Inflammatory macrophage (primary cell): ENCODE data around the gene CES3.
"Not testable (repeated sequence)": the region's sequence is repeated elsewhere in the genome, so short reads cannot be mapped to it uniquely, and the experiment has no call there.

ENCODE experiments used
- DNase-seq, 2 donors: peaks; one replicate each; pipeline ENCODE4 v3.0.0-alpha.2; 2020 to 2022

Gene CES3

DNA sequence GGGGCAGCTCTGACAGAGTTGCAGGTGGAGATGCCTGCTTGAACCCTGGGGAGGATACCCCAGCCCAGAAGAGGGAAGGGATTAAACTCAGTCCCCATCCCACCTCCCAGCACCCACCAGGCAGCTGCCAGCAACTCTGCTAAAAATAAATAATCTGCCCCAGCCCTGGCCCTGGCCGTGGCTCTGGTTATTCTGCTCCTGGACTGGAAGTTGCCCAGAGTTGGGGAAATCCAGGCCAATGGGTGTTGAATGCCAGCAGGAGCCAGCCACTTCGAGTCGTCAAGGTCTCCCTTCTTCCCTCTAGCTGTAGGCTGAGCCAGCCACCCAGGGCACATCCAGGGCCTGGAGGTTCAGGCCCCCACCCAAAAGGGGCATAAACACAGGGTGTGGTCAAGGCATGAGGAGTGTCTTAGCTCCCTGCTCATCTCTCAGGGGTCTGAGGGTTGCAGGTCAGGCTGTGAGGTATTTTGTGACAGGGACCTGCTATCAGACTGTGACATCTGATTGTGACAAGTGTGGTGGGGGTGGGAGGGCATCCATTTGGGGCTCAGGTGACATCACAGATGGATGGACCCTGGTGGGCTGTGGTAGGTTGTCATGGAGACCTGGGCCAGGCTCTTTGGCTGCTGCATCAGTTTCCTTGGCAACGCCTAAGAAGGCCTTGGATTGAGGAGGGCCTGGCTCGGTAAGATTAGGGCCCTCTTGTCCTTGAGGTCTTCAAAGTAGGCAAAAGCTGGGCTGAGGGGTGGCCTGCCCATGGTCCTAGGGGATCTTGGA lies 34.7 kb upstream of the CES3 start:
- no peak for DNase-seq

DNA sequence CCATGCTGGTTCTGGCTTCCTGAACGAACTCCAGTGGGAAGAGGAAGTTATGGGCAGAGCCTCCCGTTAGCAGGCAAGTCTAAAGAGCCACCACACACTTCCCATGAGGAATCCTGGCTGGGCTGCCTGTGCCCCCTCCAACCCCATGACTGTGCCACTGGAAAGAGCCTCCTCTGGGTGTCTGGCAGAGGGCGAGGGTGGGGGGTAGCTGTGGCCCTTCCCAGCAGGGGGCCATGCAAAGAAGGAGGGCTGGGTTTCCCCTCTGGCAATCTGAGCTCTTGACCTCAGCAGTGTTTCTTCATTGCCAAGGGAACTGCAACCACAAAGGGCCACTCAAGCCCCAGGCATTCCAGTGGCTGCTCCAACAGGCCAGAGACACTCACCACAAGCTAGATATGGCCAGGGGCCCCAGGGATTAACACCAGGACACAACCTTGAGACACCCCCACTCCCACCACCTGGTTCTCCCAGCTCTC lies 34.1 kb upstream of the CES3 start:
- peak; percentile 29 to 40 for DNase-seq

DNA sequence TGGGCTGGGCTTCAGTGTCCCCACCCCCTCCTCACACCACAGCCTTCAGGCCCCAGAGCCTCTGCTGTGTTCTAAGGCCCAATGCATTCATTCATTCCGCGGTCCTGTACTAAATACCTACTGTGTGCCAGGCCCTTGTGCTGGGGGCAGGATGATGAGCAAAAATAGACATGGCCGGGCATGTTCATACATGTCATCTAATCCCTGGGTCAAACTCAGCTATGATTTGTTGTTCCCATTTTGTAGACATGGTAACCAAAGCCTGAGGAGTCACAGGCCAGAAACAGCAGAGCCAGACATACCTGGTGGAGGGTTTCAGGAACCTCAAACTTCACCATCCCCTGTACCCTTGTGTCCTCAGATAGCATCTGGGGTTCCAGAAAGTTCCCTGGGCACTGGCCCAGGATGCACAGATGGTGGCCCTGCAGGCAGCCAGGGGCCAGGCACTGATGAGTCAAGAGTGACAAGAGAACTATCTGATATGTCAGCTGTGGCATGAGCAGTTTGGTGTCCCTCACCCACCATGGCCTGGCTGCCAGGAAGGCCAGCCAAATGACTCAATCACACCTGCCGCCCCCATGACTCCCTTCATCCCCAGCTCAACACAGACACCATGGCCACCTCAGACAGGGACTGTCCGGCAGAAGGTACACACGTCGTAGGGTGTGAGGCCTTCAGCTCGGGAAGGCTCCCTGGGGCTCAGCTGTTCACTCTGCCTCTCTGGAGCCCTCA lies 33.0 kb upstream of the CES3 start:
- DNase-seq: no peak

DNA sequence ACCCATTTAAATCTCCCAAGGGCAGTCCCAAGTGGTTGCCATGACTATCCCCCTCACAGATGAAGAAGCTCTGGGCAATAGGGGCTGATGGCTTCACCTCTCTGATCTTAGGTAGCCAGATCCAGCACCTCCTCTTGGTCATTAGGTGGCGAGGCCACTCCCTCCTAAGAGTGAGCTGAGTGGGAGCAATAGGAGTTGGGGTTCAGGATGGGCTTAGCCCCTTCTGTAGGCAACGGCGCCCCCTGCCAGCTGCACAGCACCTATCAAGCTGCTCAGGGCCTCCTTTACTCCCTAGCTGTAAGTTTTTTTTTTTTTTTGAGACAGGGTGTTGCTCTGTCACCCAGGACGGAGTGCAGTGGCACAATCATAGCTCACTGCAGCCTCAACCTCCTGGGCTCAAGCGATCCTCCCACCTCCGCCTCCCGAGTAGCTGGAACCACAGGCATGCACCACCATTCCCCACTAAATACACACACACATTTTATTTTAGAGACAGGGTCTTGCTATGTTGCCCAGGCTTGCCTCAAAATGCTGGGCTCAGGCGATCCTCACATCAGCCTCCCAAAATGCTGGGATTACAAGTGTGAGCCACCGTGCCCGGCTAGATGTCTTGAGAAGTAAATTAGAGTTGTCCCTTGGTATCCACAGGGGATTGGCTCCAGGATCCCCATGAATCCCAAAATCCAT lies 32.2 kb upstream of the CES3 start:
- DNase-seq: peak in 1 of 2 donors; percentile 8

DNA sequence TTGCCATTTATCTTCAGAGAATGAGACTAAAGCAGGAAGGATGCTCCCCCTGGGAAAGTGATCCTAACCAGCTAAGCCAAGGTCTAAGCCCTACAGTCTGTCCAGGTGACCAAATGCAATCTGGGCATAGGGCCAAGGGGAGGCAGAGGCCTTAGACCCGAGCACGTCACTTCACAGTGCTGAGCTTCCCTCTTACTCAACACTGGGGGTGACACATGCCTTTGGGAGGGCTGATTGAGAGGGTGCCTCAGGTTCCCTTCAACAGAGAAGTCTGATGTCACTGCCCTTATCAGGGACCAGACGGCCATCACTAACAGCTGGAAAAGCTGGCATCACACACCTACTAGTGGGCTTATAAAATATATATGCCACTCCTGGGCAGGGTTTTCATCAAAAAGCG lies 30.9 kb upstream of the CES3 start:
- peak; percentile 18 to 42 for DNase-seq

DNA sequence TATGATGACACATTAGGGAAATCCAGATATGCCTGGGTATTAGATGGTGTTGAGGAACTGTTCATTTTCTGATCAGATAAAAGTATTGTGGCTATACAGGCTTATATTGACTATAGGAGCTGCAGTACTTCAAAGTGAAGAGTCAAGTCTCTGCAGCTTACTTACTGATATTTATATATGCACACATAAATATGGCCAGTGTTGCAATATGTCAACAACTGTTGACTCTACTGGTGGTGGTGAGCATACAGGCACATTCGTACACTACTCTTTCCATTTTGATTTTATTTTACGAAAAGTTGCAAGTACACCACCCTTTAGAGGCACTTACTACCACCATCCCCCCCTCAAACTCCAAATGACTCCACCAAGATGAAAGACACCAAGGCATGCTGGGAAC lies 29.4 kb upstream of the CES3 start:
- no peak for DNase-seq

DNA sequence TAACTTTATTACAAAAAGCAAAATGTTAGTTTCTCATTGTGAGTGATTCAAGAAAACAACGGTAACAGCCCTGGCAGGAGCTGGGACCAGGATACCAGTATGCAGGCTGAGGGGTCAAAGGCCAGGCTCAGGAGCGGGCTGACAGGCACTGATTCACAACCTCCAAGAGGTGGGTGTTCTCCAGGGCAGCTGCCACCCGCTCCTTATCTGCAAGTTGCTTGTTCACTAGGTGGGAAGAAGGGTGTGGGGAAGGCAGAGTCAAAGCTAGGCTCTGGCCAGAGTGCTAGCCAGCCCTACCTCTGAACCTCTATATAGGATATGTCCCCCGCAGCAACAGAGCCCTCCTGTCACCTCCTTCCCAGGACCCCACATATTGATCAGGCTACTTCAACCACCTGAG lies 29.0 kb upstream of the CES3 start:
- no peak for DNase-seq

DNA sequence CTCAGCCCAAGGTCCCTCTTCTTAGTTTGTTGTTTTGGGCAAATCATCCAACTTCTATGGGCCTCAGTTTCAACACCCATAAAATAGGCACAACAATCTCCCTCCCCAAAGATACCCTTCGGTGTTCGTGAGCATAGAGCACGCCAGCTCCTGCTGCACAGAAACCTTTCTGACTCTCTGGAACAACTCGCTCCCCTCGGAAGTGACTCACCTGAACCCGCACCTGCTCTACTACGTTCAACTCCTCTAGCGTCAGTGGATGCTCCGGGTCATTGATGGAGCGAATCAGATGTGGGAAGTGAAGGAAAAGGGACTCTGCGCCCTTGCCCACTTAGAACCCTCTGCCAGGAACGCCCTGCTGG lies 27.3 kb upstream of the CES3 start:
- DNase-seq: no peak

DNA sequence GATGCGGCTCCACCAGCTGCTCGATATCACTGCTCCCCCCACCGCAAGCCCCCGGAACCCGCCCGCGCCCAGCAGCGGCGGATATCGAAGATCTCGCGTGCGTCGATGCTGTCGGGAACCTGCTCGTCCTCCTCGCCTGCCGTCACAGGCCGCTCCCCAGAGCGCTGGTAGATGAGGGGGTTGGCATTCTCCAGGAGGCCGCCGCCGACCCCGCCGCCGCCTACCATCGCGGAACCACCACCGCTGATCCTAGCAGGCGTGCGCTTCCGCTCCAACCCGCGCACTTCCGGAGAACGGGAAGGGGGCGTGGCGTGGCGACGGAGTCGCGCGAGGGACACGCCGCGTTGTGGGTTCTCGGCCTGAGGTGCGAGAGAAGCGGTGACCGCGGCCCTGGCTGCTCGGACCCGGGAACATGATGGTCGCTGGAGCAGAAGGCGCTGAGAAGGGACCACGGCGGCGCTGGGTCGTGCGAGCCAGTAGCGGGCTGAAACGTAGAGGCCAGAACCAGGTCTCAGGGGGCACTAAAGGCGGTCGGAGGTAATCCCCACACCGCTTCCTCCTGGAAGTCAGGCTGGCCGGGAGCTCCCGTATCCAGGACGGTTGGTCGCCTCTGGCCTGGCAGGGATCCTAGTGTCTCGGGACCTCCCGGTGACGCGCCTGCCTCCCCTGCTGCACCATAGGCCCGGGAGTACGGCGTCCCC lies 26.8 kb upstream of the CES3 start, which contains the start of gene CIAO2B:
TSS of gene CIAO2B (minus strand) at position 265 of the 701 bp plus-strand sequence. CDS start at position 227, 38 bp downstream.
- peak; percentile 90 for DNase-seq

DNA sequence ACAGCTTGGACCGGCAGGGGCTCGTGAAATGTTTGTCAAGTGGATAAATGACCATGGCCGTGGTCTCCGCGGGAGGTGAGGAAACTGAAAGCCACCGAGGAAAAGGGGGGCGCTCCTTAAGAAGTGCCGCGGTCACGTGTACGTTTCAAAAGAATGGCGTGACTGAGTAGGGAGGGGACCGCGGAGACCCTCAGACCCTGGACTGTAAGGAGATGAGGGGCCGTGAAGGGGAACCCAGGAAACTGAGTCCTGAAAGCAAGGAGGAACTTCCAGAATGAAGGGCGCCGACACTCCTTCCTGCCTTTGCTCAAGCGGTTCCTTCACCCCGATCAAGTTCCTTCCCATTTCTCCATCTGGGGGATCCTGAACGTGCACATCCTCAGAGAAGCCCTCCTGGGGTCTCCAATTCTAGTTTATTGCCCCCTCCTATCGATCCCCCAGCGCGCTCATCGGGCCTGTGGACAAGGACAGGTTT lies 26.2 kb upstream of the CES3 start:
- DNase-seq: peak; percentile 25 to 32

DNA sequence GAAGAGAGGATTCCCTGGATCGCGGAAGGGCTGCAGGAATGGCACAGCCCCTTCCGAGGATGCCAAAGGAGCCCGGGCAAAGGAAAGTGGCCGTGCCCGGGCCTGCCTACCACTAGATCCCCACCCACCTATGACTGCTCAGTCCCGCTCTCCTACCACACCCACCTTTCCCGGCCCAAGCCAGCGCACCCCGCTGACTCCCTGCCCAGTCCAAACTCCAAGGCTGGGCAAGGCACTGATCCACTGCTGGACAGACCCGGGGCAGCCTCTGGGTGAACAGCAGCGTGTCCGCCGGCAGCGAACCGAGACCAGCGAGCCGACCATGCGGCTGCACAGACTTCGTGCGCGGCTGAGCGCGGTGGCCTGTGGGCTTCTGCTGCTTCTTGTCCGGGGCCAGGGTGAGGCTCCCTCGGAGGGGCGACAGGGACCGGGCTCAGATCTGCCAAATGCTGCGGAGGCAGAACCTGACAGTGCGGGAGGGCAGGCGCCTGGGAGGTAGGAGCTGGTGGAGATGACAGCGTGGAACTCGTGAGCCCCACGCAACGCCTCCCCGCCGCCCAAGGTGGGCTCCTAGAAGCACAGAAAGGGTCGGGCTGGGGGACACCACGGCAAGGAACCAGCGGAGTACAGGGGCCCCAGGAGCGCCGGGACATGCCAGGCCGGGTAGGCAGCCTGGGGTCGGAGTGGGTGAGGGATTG lies 25.6 kb upstream of the CES3 start, which contains the start of gene CES2:
TSS of gene CES2 (plus strand) at position 203 of the 698 bp plus-strand sequence. CDS start at position 323, 120 bp downstream.
- no peak for DNase-seq

DNA sequence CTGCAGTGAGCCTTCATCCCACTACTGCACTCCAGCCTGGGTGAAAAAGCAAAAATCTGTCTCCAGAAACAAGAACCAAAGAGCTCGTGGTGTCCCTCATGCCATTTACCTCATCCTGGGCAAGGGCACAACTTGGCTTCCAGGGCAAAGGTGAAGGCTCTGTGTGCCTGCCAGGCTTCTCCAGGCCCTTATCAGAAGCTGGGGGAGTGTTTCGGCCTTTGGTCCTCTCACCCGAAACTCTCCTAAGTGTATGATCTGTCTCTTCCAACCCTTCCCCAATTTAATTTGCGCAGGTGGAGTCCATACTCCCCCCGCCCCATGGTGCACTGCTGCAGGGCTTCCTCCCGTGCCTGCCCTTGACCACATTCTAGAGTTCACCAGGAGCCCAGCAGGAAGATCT lies 24.6 kb upstream of the CES3 start:
- no peak for DNase-seq

DNA sequence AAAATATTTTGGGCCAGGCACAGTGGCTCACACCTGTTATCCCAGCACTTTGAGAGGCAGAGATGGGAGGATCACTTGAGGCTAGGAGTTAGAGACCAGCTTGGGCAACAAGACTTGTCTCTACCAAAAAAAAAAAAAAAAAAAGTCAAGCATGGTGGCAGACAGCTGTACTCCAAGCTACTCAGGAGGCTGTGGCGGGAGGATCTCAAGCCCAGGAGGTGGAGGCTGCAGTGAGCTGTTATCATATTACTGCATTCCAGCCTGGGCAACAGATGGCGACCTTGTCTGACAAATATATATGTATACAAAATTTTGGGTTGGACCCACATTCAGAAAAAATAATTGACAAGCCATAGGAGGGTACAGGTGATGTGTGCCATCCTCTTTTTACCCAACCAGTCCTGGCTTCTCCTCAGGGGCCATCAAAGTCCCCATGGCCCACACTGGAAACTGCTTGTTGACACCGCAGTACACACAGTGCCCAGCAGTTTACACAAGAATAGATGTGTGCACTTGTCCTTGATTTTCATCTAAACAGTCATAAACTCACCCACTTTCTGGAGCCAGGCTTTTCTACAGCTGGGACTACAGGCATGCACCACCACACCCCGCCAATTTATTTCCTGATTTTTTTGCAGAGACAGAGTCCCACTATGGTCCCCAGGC lies 24.0 kb upstream of the CES3 start:
- no peak for DNase-seq

DNA sequence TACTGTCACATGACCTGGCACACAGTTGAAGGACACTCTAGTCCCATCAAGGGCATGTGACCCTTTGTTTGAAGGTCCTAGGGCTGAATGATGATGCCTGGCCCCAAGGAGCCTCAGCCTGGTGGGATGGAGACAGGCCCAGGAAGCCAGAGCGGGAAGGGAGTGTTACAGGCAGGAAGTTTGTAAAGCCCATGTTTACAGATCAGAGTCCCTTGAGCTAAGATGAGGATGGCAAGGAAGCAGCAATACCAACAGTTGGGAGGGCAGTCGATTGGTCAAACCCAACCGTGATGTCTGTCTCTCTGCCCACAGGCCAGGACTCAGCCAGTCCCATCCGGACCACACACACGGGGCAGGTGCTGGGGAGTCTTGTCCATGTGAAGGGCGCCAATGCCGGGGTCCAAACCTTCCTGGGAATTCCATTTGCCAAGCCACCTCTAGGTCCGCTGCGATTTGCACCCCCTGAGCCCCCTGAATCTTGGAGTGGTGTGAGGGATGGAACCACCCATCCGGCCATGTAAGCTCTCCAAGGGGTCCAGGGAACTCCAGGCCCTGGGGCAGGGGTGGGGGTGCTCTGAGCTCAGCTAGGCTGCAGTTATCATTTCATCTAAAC lies 23.2 kb upstream of the CES3 start:
- no peak for DNase-seq

DNA sequence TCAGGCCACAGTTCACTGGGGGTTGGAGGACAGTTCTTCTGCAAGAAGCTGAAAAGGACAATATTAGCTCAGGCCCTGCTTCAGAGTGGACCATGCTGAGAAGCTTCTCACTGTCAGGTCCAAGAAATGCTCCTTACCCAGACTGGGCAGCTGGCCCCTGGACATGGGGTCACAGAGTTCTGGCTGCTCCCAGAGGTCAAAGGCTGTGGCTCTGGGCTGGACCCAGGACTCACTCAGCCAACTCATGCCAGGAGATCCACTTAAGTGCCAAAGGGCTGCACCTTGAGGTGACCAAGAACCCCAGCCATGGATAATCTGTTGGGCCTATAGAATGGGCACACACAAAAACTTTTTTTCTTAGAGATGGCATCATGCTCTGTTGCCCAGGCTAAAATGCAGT lies 21.7 kb upstream of the CES3 start:
- no peak for DNase-seq

DNA sequence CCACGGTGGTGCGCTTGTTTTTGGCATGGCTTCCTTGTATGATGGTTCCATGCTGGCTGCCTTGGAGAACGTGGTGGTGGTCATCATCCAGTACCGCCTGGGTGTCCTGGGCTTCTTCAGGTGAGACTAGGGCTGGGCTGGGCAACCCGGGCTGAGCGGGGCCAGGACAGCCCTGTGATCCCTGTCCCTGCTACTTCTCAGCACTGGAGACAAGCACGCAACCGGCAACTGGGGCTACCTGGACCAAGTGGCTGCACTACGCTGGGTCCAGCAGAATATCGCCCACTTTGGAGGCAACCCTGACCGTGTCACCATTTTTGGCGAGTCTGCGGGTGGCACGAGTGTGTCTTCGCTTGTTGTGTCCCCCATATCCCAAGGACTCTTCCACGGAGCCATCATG lies 20.8 kb upstream of the CES3 start:
- no peak for DNase-seq

DNA sequence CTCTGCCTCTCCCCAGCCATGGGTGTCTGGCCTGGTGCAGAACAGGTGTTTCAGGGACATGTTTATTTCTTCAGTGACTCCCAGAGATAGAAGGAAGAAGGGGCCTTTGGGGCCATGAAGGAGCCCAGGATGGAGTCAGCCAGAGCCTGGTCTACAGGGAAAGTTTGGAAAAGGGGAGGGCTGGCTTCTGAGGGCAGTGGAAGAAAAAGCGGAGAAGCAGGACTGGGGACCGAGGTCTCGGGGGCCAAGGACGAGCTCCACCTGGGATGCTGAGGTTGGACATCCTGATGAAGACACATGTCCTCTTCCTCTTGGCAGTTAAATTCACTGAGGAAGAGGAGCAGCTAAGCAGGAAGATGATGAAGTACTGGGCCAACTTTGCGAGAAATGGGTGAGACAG lies 18.1 kb upstream of the CES3 start:
- no peak for DNase-seq

DNA sequence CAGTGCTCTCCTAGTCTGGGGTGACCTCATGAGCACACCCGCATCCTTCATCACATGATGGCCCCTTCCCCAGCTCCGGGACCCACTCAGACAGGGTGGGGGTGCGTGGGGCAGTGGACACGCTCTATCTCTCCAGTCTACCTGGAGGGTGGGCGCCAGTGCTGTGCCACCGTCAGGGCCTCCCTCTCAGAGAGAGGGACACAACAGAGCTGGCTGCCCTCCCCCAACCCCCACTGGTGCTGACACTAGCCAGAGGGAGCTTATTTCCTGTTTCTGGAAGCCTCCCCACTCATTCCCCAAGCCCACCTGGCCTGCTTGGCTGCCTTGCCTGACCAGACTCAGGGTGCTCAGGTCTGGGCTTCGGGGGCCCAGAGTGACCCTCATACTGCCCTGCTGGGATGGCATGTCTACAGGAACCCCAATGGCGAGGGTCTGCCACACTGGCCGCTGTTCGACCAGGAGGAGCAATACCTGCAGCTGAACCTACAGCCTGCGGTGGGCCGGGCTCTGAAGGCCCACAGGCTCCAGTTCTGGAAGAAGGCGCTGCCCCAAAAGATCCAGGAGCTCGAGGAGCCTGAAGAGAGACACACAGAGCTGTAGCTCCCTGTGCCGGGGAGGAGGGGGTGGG lies 17.5 kb upstream of the CES3 start:
- no peak for DNase-seq

DNA sequence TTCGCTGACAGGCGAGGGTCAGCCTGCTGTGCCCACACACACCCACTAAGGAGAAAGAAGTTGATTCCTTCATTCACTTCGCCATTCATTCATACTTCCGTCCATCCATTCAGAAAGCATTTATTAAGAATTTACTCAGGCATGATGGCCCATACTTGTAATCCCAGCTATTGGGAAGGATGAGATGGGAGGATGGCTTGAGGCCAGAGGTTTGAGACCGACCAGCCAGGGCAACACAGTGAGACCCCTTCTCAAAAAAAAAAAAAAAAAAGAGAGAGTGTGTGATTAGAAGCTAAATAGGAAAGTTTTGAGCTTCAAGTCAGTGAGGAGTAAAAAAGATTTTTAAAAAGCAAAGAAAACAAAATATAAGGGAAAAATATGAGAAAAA lies 17.0 kb upstream of the CES3 start:
- DNase-seq: no peak

DNA sequence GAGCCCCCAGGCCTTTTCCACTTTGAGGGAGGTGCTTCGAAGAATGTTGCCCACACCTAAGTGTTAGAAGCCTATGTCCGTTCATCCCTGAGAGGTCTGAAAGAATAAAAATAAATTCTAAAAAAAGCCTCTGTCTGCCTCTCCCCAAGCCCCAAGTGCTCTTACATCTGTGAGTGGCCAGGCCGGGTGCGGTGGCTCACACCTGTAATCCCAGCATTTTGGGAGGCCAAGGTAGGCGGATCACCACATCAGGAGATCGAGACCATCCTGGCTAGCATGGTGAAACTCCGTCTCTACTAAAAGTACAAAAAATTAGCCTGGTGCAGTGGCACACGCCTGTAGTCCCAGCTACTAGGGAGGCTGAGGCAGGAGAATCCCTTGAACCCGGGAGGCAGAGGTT lies 16.1 kb upstream of the CES3 start:
- not testable (repeated sequence) for DNase-seq
